Fibroblast of peridontal ligament (primary cell): ENCODE data around the gene ERF.
A peak's percentile ranks its signal among the peaks of the same experiment; 100 is the strongest.

Experiments used
- DNase-seq: peaks from one replicate; pipeline ENCODE4 v3.0.0-alpha.2; 2010; ENCODE audit errors: extremely low read depth

The ERF gene

GRCh38 chr19:42241279-42241678 is 13.6 kb downstream of the ERF start:
- no peak for DNase-seq

DNA sequence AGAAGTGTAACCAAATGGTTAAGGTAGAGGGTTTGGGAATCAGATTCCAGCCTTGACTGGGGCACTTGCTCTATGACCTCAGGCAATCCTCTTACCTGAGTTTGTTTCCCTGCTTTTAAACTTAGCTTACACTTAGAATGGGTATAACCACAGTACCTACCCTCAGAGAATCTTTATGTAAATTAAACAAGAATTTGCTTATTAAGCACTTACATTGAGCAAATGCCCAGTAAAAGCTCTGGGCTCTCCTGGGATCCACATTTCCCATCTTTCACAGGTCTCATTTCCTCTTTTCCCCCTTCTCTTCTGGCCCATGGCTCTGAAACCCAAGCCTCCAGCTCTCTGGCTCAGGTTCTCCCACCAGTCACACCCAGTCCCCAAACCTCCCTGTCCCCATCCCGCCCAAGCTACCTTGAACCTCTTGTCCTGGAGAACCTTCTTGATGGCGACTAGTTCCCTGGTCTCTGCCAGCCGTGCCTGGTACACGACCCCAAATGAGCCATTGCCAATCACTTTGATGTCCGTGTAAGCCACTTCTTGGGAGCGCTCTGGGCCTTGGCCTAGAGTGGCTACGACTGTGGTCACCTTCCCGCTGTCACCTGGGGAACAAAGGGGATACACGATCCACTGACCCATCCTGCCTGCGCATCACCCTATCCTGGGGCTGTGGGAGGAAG is 15.2 kb downstream of the ERF start:
- no peak for DNase-seq

GRCh38 chr19:42235181-42235580 is 19.7 kb downstream of the ERF start:
- no peak for DNase-seq

- no peak for DNase-seq
Measured at GRCh38 chr19:42234364-42234763, 20.6 kb downstream of the ERF start.

DNA sequence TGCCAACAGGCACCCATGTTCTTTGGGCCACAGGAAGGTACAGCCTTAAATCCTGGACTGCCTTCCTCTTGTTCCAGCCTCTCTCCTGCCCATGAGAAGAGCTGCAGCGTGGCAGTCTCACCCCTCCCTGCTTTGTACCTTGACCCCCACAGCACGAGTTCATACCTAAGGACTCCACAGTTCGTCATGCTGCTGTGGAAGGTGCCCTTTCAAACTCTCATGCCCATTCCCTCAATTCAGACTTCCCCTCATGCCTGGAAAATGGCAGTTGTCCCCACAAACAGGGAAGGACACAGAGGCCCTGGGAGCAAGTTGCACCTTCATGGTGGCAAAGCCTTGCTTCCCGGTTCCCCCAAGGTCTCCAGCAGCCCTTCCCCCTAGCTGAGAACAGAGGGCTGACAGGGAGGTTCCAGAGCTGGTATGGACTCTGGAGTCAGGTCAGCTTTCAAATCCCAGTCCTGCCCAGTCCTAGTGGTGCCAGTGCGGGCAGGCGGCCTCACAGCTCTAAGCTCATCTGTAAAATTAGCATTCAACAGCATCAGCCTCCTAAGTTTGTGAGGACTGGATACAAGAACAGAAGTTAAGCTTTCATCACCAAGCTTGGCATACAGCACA is 21.1 kb downstream of the ERF start:
- DNase-seq, result no peak

DNA sequence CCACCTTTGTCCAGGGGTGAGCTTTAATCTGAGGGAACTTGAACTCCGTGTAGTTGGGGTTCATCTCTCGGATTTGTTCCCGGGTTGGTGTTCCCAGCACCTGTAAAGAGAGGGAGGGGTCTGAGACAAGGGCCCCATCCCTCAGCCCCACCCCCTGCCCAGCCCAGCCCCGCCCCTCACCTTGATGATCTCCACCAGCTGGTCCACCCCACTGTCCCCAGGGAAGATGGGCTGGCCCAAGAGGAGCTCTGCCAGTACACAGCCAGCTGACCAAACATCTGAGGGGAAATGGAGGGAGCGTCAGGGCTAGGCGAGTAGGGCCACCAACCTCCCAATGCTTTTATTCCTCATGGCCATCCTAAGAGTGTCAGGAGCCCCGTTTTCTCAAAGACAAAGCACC is 21.8 kb downstream of the ERF start:
- no peak for DNase-seq

- no peak for DNase-seq
Measured at GRCh38 chr19:42232435-42232834, 22.5 kb downstream of the ERF start.

DNA sequence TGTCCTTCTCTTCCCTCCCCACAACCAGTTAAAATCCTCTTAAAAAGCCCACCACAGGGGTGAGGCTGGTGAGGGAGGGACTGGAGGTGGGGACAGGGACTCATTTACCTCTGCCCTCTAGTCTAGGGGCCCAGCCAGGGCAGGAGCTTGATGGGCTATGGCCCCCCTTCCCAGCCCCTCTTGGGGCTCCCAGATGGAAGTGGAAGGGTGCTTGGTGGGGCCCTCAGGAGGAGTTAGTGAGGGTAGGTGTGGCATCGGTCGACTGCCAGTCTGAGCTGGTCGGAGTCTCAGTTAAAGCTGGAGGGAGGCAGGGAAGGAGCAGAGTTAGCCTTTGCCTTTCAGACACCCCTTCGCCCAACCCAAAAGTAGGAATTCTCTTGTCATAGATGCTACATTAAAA is 24.4 kb downstream of the ERF start:
- no peak for DNase-seq

GRCh38 chr19:42229855-42230351 is 25.0 kb downstream of the ERF start:
- DNase-seq, result peak; percentile 42

GRCh38 chr19:42229301-42229854 is 25.6 kb downstream of the ERF start:
- DNase-seq, result no peak

DNA sequence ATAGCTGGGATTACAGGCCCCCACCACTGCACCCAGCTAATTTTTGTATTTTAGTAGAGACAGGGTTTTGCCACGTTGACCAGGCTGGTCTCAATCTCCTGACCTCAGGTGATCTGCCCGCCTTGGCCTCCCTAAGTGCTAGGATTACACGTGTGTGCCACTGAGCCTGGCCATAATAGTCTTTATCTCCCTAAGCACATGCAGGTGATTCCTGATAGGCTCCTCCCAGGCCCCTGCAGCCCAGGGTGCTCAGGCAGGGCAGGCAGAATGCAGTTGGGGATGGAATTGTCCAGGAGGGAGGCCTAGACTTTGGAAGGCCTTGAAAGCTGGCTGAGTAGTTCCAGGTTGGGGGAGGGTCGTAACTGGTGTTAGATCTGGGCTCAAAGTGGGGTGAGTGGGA is 26.3 kb downstream of the ERF start:
- DNase-seq, result no peak

GRCh38 chr19:42226886-42227285 is 28.0 kb downstream of the ERF start:
- DNase-seq, result no peak

DNA sequence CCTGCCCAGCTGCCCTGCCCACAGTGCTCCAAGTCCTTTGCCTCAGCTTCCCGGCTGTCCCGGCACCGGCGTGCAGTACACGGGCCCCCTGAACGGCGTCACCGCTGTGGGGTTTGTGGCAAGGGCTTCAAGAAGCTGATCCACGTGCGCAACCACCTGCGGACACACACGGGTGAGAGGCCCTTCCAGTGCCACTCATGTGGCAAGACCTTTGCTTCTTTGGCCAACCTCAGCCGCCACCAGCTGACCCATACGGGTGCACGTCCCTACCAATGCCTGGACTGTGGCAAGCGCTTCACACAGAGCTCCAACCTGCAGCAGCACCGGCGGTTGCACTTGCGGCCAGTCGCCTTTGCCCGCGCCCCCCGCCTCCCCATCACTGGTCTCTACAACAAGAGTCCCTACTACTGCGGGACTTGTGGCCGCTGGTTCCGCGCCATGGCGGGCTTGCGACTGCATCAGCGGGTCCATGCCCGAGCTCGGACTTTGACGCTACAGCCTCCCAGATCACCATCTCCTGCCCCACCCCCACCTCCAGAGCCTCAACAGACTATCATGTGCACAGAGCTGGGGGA is 29.1 kb downstream of the ERF start:
- DNase-seq, result no peak

GRCh38 chr19:42224940-42225717 is 29.8 kb downstream of the ERF start:
- DNase-seq, result no peak

DNA sequence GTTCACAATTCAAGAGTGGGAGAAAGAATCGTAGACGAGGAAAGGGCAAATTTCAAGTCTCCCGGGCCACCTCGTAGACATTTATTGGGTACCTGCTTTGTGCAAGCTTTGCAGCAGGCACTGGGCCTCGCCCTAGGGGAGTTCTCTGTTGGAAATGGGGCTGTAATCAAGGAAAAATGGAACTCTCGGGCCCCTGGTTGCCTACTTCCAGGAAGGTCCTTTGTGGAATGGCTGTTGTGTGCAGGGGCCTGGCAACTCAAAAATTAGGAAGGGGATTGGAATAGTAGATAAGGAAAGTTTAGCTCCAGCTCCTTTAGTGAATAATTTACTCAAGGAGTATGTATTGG is 34.2 kb downstream of the ERF start:
- no peak for DNase-seq

DNA sequence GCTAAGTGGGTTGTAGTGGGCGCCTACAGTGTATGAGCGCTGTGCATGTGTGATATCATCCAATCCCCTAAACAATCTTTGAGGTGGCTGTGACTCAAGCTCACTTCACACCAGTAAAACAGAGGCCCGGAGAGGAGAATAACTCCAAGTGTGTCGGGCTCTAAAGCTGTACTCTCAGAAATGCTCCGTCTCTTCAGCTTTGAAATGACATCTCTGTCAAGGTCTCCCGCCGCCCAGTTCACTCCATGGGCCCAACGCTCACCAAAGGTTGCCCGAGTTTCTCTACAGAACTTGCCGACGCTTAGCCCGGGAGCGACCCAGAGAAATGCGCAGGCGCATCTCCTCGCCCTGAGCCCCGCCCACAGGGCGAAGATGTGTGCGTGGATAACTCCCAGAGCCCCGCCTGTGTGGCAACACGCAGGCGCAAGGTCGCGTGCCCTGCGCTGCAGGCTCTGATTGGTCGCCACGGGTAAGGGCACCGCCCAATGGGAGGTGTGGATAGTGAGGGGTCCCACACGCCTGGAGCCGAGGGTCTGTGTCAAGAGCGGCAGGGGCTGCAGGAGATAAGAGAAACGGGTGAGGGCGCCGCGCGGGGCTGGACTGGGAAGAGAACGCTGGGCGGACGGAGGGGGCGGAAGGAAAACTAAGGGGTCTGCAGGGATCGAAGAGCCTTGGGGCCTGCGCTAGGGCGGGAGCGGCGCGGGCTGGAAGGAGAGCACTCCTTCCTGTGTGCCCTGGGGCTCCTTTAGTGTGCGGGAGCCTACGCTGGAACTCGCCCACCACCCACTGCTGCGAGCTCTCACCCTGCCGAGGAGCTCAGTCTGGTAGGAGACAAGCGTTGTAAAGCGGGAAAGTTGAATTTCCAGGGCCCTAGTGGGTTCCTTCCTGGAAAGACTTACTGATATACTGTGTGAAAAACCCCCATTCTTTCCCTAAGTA is 34.8 kb downstream of the ERF start, which contains the start of gene ZNF526:
ZNF526 (plus strand) TSS at position 501 of the 939 bp plus-strand sequence. CDS start 4,092 bp downstream, outside the sequence.
- DNase-seq, result peak; percentile 95

- DNase-seq, result peak; percentile 96
Measured at GRCh38 chr19:42217520-42218437, 37.1 kb downstream of the ERF start, which contains the start of gene DEDD2. Gene DEDD2, minus strand, starts transcription at chr19:42217677. Its CDS starts 670 bp downstream, at chr19:42217007.

DNA sequence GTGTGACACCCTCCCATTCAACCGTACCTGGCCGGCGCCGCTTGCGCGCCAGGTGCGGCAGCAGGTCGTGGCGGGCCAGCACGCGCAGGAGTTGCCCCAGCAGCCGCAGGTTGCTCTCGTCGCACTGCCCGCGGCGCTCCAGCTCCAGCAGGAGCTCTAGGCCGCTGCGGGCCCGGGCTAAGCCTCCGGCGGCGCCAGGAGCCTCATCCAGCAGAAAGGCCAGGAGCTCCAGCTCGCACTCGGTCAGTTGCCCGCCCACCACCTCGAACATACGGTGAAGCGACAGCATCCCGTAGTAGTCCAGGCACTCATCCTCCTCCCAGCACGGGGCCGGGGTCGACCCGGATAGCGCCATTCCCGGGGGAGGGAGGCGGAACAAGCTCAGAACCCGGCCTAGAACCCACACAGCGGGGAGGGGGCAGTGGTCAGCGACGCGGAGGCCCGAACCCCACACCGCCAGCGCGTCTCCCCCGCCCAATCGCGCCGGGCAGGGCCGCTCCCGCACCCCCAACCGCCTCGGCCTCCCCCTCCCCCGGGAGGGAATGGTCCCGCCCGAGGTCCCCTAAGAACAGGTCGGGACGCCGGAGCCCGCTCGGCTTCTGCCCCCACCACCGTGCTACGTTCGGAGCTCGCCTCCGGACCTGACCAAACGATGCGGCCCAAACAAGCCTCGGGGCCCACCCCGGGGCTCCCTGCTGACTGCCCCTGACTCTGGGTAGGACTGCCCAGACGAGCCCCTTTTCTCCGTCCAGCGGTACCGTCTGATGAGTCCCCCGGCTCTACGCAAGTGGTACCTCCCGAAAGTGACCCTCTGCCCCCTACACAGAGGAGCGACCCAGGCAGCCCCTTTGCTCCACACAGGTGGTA is 38.0 kb downstream of the ERF start:
- peak; percentile 12 for DNase-seq
